HEK293 (cell line): Measurements from ENCODE around the gene SBF2.

Source experiments
- CTCF ChIA-PET: fragments of 350-600 bp; formaldehyde crosslinking; extraction: SDS; loops from one replicate; lab custom pipeline; 2021; ENCODE audit warnings: antibody characterized with exemption; lab: Yijun Ruan, JAX
- POLR2A ChIA-PET: fragments of 300-600 bp; formaldehyde crosslinking; extraction: SDS; loops from one replicate; lab custom pipeline; 2020; ENCODE audit warnings: antibody characterized with exemption, inconsistent platforms; lab: Yijun Ruan, JAX
- H3K27ac ChIP-seq: fragments of 200-500 bp; sonication (Bioruptor generic); 2 replicates; pipeline ENCODE4 v1.5.1; 2014; ENCODE audit warnings: low read depth, low read length, control low read depth, inconsistent platforms; ENCODE audit errors: extremely low read depth
- H3K36me3 ChIP-seq, 2 experiments: fragments of 200-500 bp in 1 of 2; sonication (Bioruptor generic) in 1 of 2; 1 replicate in 1 of 2; 2 replicates in 1 of 2; pipeline ENCODE4 v1.5.1; 2014 to 2017; ENCODE audit warnings: inconsistent platforms in 2 of 2, low read length in 2 of 2; ENCODE audit not compliant: control insufficient read depth in 2 of 2, insufficient read depth in 1 of 2
- H3K4me1 ChIP-seq: fragments of 200-500 bp; sonication (Bioruptor generic); 2 replicates; pipeline ENCODE4 v1.5.1; 2014; ENCODE audit warnings: mild to moderate bottlenecking, low read length, inconsistent platforms; ENCODE audit not compliant: control insufficient read depth, insufficient read depth
- H3K4me3 ChIP-seq: 2 replicates; pipeline ENCODE4 v1.5.1; 2011; ENCODE audit warnings: low read depth, mild to moderate bottlenecking, control low read depth, low read length, moderate library complexity
- H3K9me3 ChIP-seq: fragments of 200-500 bp; sonication (Bioruptor generic); 2 replicates; pipeline ENCODE4 v1.5.1; 2014; ENCODE audit warnings: low read depth, low read length, inconsistent platforms; ENCODE audit not compliant: control insufficient read depth, insufficient read depth
- BCL11A ChIP-seq: fragments of 450-650 bp; formaldehyde crosslinking; IDR thresholded peaks from 2 replicates; pipeline ENCODE4 v1.5.1; 2016; ENCODE audit warnings: low read depth, missing biosample characterization, missing genetic modification characterization
- KLF1 ChIP-seq: fragments of 450-650 bp; formaldehyde crosslinking; IDR thresholded peaks from 2 replicates; pipeline ENCODE4 v1.5.1; 2016; ENCODE audit warnings: missing biosample characterization, missing genetic modification characterization
- TCF7L2 ChIP-seq: IDR thresholded peaks from 2 replicates; pipeline ENCODE4 v1.6.1; 2011; ENCODE audit warnings: low read depth, mild to moderate bottlenecking, inconsistent platforms, low read length, moderate library complexity, borderline replicate concordance
- TRIM28 ChIP-seq: IDR thresholded peaks from 2 replicates; pipeline ENCODE4 v1.6.1; 2011; ENCODE audit warnings: low read length, control low read depth, borderline replicate concordance
- ZBTB20 ChIP-seq: fragments of 450-650 bp; formaldehyde crosslinking; IDR thresholded peaks from 2 replicates; pipeline ENCODE4 v1.5.1; 2016; ENCODE audit warnings: missing biosample characterization, missing genetic modification characterization
- ZBTB7A ChIP-seq: fragments of 450-650 bp; formaldehyde crosslinking; IDR thresholded peaks from 2 replicates; pipeline ENCODE4 v1.5.1; 2016; ENCODE audit warnings: low read depth, missing biosample characterization, missing genetic modification characterization
- ZEB2 ChIP-seq: fragments of 450-650 bp; formaldehyde crosslinking; IDR thresholded peaks from 2 replicates; pipeline ENCODE4 v1.5.1; 2016; ENCODE audit warnings: missing biosample characterization, missing genetic modification characterization
- ZFP3 ChIP-seq: fragments of 450-650 bp; formaldehyde crosslinking; IDR thresholded peaks from 2 replicates; pipeline ENCODE4 v1.5.1; 2016; ENCODE audit warnings: low read depth, missing biosample characterization, missing genetic modification characterization
- ZNF2 ChIP-seq: fragments of 450-650 bp; formaldehyde crosslinking; IDR thresholded peaks from 2 replicates; pipeline ENCODE4 v1.5.1; 2016; ENCODE audit warnings: missing biosample characterization, missing genetic modification characterization
- ZNF202 ChIP-seq: fragments of 450-650 bp; formaldehyde crosslinking; IDR thresholded peaks from 2 replicates; pipeline ENCODE4 v1.5.1; 2016; ENCODE audit warnings: missing biosample characterization, missing genetic modification characterization, borderline replicate concordance
- ZNF341 ChIP-seq: fragments of 450-650 bp; formaldehyde crosslinking; IDR thresholded peaks from 2 replicates; pipeline ENCODE4; 2016; ENCODE audit warnings: low read depth, missing biosample characterization, missing genetic modification characterization
- ZNF549 ChIP-seq: fragments of 450-650 bp; IDR thresholded peaks from 2 replicates; pipeline ENCODE4 v1.5.1; 2018; ENCODE audit warnings: missing biosample characterization, missing genetic modification characterization, mild to moderate bottlenecking, inconsistent platforms, moderate library complexity
- ZNF580 ChIP-seq: fragments of 450-650 bp; formaldehyde crosslinking; IDR thresholded peaks from 2 replicates; pipeline ENCODE4 v1.5.1; 2016; ENCODE audit warnings: missing biosample characterization, missing genetic modification characterization
- ZNF791 ChIP-seq: fragments of 450-650 bp; formaldehyde crosslinking; IDR thresholded peaks from 2 replicates; pipeline ENCODE4 v1.5.1; 2016; ENCODE audit warnings: missing biosample characterization, missing genetic modification characterization
- TF ChIP-seq, protein P1 (sequence below): fragments of 450-650 bp; formaldehyde crosslinking; IDR thresholded peaks from 2 replicates; pipeline ENCODE4 v1.5.1; 2016; ENCODE audit warnings: missing biosample characterization, missing genetic modification characterization, low read depth

SBF2 gene

GRCh38 chr11:9952511-9953196 lies 341.4 kb downstream of the SBF2 start:
- TF ChIP-seq TRIM28 (no peak), BCL11A (tag by site-specific recombination) (no peak)
- H3K4me3 ChIP-seq = no peak overlapping the region
- H3K9me3 ChIP-seq = no peaks in the 10 kb centered on the region
- ChIA-PET POLR2A (no interaction called here), CTCF (no interaction called here)
- H3K4me1 ChIP-seq = no peaks in the 10 kb centered on the region
- H3K36me3 ChIP-seq = no peaks in the 10 kb centered on the region
- no peak overlapping the region for H3K27ac ChIP-seq

DNA sequence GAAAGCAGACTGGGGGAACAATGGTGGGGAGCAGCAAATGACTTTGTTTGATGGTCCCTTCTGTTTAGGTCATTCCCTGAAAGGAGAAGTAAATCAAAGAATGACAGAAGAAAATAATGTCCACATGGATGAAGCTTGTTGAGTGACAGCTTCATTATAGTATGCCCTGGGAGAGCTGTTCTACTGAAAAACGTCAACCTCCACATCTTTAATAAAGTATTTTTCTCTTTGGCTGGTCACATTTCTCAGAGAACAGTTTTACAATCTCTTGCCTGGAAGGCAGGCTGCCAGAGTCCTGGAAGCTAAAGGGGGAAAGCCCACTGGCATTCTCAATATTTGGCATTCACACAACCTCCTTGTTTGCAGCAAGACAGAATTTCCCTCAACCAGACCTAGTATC lies 342.2 kb downstream of the SBF2 start:
- Histone ChIP-seq H3K4me3 (no peak overlapping the region), H3K27ac (no peak overlapping the region), H3K36me3 (no peaks in the 10 kb centered on the region), H3K9me3 (no peaks in the 10 kb centered on the region)
- POLR2A ChIA-PET = no interaction called here
- TF ChIP-seq ZNF549 (tag by site-specific recombination) (no peak), ZNF2 (tag by site-specific recombination) (no peak), ZBTB20 (no peak), BCL11A (tag by site-specific recombination) (no peak), TRIM28 (no peak), ZEB2 (tag by site-specific recombination) (no peak), ZNF791 (tag by site-specific recombination) (no peak), ZFP3 (tag by site-specific recombination) (no peak), ZBTB7A (tag by site-specific recombination) (no peak), ZNF580 (tag by site-specific recombination) (no peak), ZNF202 (tag by site-specific recombination) (no peak), ZNF341 (tag by site-specific recombination) (no peak), TCF7L2 (no peak)
- TF ChIP-seq, protein P1, sequence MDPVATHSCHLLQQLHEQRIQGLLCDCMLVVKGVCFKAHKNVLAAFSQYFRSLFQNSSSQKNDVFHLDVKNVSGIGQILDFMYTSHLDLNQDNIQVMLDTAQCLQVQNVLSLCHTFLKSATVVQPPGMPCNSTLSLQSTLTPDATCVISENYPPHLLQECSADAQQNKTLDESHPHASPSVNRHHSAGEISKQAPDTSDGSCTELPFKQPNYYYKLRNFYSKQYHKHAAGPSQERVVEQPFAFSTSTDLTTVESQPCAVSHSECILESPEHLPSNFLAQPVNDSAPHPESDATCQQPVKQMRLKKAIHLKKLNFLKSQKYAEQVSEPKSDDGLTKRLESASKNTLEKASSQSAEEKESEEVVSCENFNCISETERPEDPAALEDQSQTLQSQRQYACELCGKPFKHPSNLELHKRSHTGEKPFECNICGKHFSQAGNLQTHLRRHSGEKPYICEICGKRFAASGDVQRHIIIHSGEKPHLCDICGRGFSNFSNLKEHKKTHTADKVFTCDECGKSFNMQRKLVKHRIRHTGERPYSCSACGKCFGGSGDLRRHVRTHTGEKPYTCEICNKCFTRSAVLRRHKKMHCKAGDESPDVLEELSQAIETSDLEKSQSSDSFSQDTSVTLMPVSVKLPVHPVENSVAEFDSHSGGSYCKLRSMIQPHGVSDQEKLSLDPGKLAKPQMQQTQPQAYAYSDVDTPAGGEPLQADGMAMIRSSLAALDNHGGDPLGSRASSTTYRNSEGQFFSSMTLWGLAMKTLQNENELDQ (tag by site-specific recombination) = no peak
- TF ChIP-seq, all 188 proteins: peak for 0
- CTCF ChIA-PET = no interaction called here
- H3K4me1 ChIP-seq = no peaks in the 10 kb centered on the region

DNA sequence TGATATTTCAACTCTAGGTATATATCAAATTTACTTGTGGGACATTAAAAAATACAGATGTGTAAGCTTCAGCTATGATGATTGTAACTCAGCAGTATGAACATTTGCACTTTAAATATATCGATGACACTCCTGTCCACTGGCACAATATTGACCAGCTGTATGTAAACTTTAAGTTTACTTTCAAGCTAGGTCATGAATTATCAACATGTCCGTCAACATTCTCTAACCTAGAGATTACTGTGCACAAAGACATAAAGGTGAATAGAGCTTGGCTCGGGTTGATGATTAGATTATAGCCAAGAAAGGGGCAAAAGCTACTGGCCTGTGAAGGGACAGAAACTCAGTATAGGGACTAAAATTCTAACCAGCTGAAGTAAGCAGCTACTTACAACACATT lies 343.6 kb downstream of the SBF2 start:
- TF ChIP-seq KLF1 (tag by site-specific recombination) = no peak
- TF ChIP-seq, all 188 proteins: peak for 0
- CTCF ChIA-PET = interaction anchor here (0.7 kb wide), 1 partner anchor 793 kb away, joined by 4 read pairs; no protein-coding TSS in a partner anchor
- POLR2A ChIA-PET = interaction anchor here (0.6 kb wide), 1 partner anchor 354 kb away, joined by 3 read pairs; the partner anchor contains the start of gene ADM

More for the DNA sequence above, 343.6 kb downstream of the SBF2 start:
- Histone ChIP-seq H3K4me3 (no peak overlapping the region), H3K9me3 (no peaks in the 10 kb centered on the region), H3K4me1 (no peaks in the 10 kb centered on the region), H3K27ac (no peak overlapping the region), H3K36me3 (no peaks in the 10 kb centered on the region)
